ENCODE data around the gene BRINP1. TPM values are rescaled to one million over a fixed set of nuclear protein-coding genes. Genes with fewer than 3 reads are reported as not detected.
"Not testable (repeated sequence)": the region's sequence is repeated elsewhere in the genome, so short reads cannot be mapped to it uniquely, and the experiment has no call there.

The BRINP1 gene
- total RNA-seq, 1 experiment from 2014 or later = not detected

GRCh38 chr9:119175581-119175980 lies 193.7 kb downstream of the BRINP1 start:
- no peaks in the 10 kb centered on the region for H3K27me3 ChIP-seq (ENCODE audit: control insufficient read depth, insufficient read depth, low read length)
- no peak overlapping the region for H3K4me3 ChIP-seq (ENCODE audit: low read depth in 2 of 2, low read length in 2 of 2)
- ChIA-PET CTCF (no interaction called here), POLR2A (no interaction called here)
- no peaks in the 10 kb centered on the region for H3K36me3 ChIP-seq (ENCODE audit: control insufficient read depth, insufficient read depth, low read length)
- in situ Hi-C loops (cut with HindIII; ENCODE audit: low pct_unique_long_range_greater_than_20kb, low sequenced_read_pairs) = no loop called here
- H3K9me3 ChIP-seq (ENCODE audit: control insufficient read depth, insufficient read depth, low read depth, low read length) = no peaks in the 10 kb centered on the region
- no peak for ATAC-seq
- DNase-seq (ENCODE audit: low read depth, low spot score) = no peak
- no peaks in the 10 kb centered on the region for H3K4me1 ChIP-seq (ENCODE audit: control insufficient read depth, insufficient read depth, low read length)
- H3K27ac ChIP-seq (ENCODE audit: low read length) = no peak overlapping the region
- intact Hi-C loops (cut with micrococcal nuclease; ENCODE audit: unreplicated experiment) = no loop called here
- TF ChIP-seq CTCF (IDR thresholded peaks at IDR 0.05) = no peak
- no peak for TF ChIP-seq POLR2AphosphoS5 (IDR thresholded peaks at IDR 0.05; ENCODE audit: low read depth, low read length)
- no peak for TF ChIP-seq TCF7L2 (IDR thresholded peaks at IDR 0.05; ENCODE audit: low read depth, low read length)
- BruUV-seq (replicated peaks) = no TSS peak

DNA sequence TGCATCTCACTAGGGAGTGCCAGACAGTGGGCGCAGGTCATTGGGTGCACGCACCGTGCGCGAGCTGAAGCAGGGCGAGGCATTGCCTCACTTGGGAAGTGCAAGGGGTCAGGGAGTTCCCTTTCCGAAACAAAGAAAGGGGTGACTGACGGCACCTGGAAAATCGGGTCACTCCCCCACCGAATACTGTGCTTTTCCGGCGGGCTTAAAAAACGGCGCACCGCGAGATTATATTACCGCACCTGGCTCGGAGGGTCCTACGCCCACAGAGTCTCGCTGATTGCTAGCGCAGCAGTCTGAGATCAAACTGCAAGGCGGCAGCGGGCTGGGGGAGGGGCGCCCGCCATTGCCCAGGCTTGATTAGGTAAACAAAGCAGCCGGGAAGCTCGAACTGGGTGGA lies 200.0 kb downstream of the BRINP1 start:
- H3K4me1 ChIP-seq (ENCODE audit: control insufficient read depth, insufficient read depth, low read length); POLR2A ChIA-PET; H3K36me3 ChIP-seq (ENCODE audit: control insufficient read depth, insufficient read depth, low read length); H3K9me3 ChIP-seq (ENCODE audit: control insufficient read depth, insufficient read depth, low read depth, low read length); in situ Hi-C loops (cut with HindIII; ENCODE audit: low pct_unique_long_range_greater_than_20kb, low sequenced_read_pairs); ATAC-seq; BruUV-seq (replicated peaks); H3K27ac ChIP-seq (ENCODE audit: low read length); CTCF ChIA-PET; intact Hi-C loops (cut with micrococcal nuclease; ENCODE audit: unreplicated experiment); H3K27me3 ChIP-seq (ENCODE audit: control insufficient read depth, insufficient read depth, low read length); DNase-seq (ENCODE audit: low read depth, low spot score): not testable (repeated sequence)
- peak overlapping the region in 1 of 2 experiments; percentile 14; a peak in 1 of 4 replicates for H3K4me3 ChIP-seq (ENCODE audit: low read depth in 2 of 2, low read length in 2 of 2)

GRCh38 chr9:119167876-119168275 lies 201.4 kb downstream of the BRINP1 start:
- H3K27me3 ChIP-seq (ENCODE audit: control insufficient read depth, insufficient read depth, low read length) = no peaks in the 10 kb centered on the region
- DNase-seq (ENCODE audit: low read depth, low spot score) (no peak), ATAC-seq (no peak)
- ChIA-PET CTCF (no interaction called here), POLR2A (no interaction called here)
- BruUV-seq (replicated peaks) = no TSS peak
- no peaks in the 10 kb centered on the region for H3K4me1 ChIP-seq (ENCODE audit: control insufficient read depth, insufficient read depth, low read length)
- TF ChIP-seq TCF7L2 (IDR thresholded peaks at IDR 0.05; ENCODE audit: low read depth, low read length) = no peak
- TF ChIP-seq POLR2AphosphoS5 (IDR thresholded peaks at IDR 0.05; ENCODE audit: low read depth, low read length) = no peak
- no peak for TF ChIP-seq SIN3A (IDR thresholded peaks at IDR 0.05; ENCODE audit: borderline replicate concordance, insufficient read depth, low read depth, low read length)
- TF ChIP-seq CTCF (IDR thresholded peaks at IDR 0.05) = no peak
- TF ChIP-seq, protein P1, sequence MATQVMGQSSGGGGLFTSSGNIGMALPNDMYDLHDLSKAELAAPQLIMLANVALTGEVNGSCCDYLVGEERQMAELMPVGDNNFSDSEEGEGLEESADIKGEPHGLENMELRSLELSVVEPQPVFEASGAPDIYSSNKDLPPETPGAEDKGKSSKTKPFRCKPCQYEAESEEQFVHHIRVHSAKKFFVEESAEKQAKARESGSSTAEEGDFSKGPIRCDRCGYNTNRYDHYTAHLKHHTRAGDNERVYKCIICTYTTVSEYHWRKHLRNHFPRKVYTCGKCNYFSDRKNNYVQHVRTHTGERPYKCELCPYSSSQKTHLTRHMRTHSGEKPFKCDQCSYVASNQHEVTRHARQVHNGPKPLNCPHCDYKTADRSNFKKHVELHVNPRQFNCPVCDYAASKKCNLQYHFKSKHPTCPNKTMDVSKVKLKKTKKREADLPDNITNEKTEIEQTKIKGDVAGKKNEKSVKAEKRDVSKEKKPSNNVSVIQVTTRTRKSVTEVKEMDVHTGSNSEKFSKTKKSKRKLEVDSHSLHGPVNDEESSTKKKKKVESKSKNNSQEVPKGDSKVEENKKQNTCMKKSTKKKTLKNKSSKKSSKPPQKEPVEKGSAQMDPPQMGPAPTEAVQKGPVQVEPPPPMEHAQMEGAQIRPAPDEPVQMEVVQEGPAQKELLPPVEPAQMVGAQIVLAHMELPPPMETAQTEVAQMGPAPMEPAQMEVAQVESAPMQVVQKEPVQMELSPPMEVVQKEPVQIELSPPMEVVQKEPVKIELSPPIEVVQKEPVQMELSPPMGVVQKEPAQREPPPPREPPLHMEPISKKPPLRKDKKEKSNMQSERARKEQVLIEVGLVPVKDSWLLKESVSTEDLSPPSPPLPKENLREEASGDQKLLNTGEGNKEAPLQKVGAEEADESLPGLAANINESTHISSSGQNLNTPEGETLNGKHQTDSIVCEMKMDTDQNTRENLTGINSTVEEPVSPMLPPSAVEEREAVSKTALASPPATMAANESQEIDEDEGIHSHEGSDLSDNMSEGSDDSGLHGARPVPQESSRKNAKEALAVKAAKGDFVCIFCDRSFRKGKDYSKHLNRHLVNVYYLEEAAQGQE (IDR thresholded peaks at IDR 0.05; ENCODE audit: insufficient read depth in 1 of 2, low read depth in 2 of 2, low read length in 1 of 2) = no peak
- in situ Hi-C loops (cut with HindIII; ENCODE audit: low pct_unique_long_range_greater_than_20kb, low sequenced_read_pairs) = no loop called here
- no peaks in the 10 kb centered on the region for H3K9me3 ChIP-seq (ENCODE audit: control insufficient read depth, insufficient read depth, low read depth, low read length)
- H3K4me3 ChIP-seq (ENCODE audit: low read depth in 2 of 2, low read length in 2 of 2) = no peak overlapping the region
- intact Hi-C loops (cut with micrococcal nuclease; ENCODE audit: unreplicated experiment) = no loop called here
- no peak overlapping the region for H3K27ac ChIP-seq (ENCODE audit: low read length)
- H3K36me3 ChIP-seq (ENCODE audit: control insufficient read depth, insufficient read depth, low read length) = no peaks in the 10 kb centered on the region

Data from Panc1 (cell line).